IMR-90 (cell line): Measurements from ENCODE around the gene ZNF565. TPM values are rescaled to one million over a fixed set of nuclear protein-coding genes. Genes with fewer than 3 reads are reported as not detected.

Source experiments
- CEBPB ChIP-seq: IDR thresholded peaks from 2 replicates; pipeline ENCODE4 v1.6.1; 2012; ENCODE audit warnings: low read depth, low read length, improper control_type of control experiment
- MAZ ChIP-seq: IDR thresholded peaks from 2 replicates; pipeline ENCODE4 v1.6.1; 2012; ENCODE audit warnings: low read depth, mild to moderate bottlenecking, low read length, improper control_type of control experiment, moderate library complexity, borderline replicate concordance
- polyA plus RNA-seq, 3 experiments: library from polyadenylated mRNA; depleted of rRNA; stranded (reverse); fragments of >200 nt; gene quantifications; 2 replicates each; pipeline ENCODE4 v1.2.3, GENCODE V29; 2012; ENCODE audit warnings: low replicate concordance in 1 of 3
- total RNA-seq: library from RNA; depleted of rRNA; stranded (reverse); fragments of >200 nt; gene quantifications from 2 replicates; pipeline ENCODE4 v1.2.3, GENCODE V29; 2012
- TF ChIP-seq, protein P1 (sequence below): fragments of 150-350 bp; IDR thresholded peaks from 2 replicates; pipeline ENCODE4 v1.6.1; 2016; ENCODE audit warnings: low read depth, mild to moderate bottlenecking, low read length, moderate library complexity, borderline replicate concordance

The ZNF565 gene
- total and polyA plus RNA-seq, 2 of the 4 experiments (the other 2 are of a cell fraction) = 2.3 to 7.5 TPM

DNA sequence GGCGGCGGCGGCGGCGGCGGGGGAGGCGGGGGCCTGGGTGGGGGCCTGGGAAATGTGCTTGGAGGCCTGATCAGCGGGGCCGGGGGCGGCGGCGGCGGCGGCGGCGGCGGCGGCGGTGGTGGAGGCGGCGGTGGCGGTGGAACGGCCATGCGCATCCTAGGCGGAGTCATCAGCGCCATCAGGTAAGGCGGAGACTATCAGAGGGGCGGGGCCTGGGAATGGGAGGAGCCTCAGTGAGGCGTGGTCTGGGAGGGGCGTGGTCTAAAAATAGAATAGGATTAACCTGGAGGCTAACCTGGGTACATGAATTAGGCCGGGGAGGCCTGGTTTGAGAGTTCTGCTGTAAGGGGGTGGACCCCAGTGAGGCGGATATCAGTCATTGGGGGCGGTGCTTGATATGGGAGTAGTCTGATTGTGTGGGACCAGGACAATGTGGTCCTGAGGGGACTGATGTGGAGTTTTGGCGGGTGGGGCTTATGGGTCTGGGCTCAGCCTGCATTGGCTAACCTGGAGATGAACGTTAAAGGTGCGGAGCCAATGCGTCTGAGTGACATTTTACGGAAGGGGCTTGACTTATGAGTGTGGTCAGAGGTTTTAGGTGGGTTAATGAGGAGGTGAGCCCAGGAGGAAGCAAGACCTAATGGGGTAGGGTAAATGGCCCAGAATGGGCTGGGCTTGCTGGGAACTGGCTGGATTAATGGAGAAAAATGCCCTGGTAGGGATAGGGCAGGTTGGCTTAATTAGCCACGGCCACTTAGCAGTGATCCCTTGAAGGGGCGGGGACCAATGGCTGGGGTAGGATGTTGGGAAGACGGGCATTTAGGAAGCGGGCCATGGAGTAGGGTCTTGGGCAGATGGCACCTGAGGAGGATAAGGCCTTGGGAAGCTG lies 73.2 kb downstream of the ZNF565 start (continued):
- TF ChIP-seq, protein P1, sequence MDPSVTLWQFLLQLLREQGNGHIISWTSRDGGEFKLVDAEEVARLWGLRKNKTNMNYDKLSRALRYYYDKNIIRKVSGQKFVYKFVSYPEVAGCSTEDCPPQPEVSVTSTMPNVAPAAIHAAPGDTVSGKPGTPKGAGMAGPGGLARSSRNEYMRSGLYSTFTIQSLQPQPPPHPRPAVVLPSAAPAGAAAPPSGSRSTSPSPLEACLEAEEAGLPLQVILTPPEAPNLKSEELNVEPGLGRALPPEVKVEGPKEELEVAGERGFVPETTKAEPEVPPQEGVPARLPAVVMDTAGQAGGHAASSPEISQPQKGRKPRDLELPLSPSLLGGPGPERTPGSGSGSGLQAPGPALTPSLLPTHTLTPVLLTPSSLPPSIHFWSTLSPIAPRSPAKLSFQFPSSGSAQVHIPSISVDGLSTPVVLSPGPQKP = no peak
- no peak for TF ChIP-seq MAZ
- TF ChIP-seq CEBPB = no peak
